Neural crest cell (in vitro differentiated cells): Measurements from ENCODE around the gene TP53TG3D. TPM values are rescaled to one million over a fixed set of nuclear protein-coding genes. Genes with fewer than 3 reads are reported as not detected.
A peak's percentile ranks its signal among the peaks of the same experiment; 100 is the strongest.
"Not testable (repeated sequence)": the region's sequence is repeated elsewhere in the genome, so short reads cannot be mapped to it uniquely, and the experiment has no call there.

ENCODE experiments used
- DNase-seq: peaks from one replicate; pipeline ENCODE4 v3.0.0; 2021; ENCODE audit warnings: low read depth, mixed read lengths, low spot score
- H3K27ac Mint-ChIP-seq: one replicate; pipeline ENCODE4 v1.8.0; 2021; ENCODE audit warnings: mild to moderate bottlenecking, mixed read lengths; ENCODE audit not compliant: unreplicated experiment
- H3K27me3 Mint-ChIP-seq: 2 replicates; pipeline ENCODE4 v1.8.0; 2021; ENCODE audit warnings: low read depth, mild to moderate bottlenecking, mixed read lengths
- H3K36me3 Mint-ChIP-seq: 2 replicates; pipeline ENCODE4 v1.8.0; 2021; ENCODE audit warnings: low read depth, mild to moderate bottlenecking, mixed read lengths
- H3K4me1 Mint-ChIP-seq: 2 replicates; pipeline ENCODE4 v1.8.0; 2021; ENCODE audit warnings: mixed read lengths
- H3K4me3 Mint-ChIP-seq: one replicate; pipeline ENCODE4 v1.8.0; 2021; ENCODE audit warnings: mild to moderate bottlenecking, mixed read lengths
- H3K9me3 Mint-ChIP-seq: 2 replicates; pipeline ENCODE4 v1.8.0; 2021; ENCODE audit warnings: mixed read lengths
- long read RNA-seq: library from polyadenylated mRNA; unstranded; transcript quantifications from one replicate; pipeline ENCODE4 v2.0.0, GENCODE V29; 2020
- total RNA-seq: library from RNA; stranded (reverse); gene quantifications from 2 replicates; pipeline ENCODE4 v1.2.1, GENCODE V29; 2021

The TP53TG3D gene, protein sequence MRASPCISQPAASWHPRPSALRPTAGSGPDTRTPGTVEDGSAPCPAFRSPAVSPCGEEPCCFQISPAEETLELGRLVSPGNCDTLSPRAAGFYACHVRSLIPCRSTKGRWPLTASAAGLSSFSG
- not detected in 2 replicates for total RNA-seq
- long read RNA-seq: 0 reads

- not testable (repeated sequence) for H3K36me3 Mint-ChIP-seq, H3K27ac Mint-ChIP-seq
Measured at GRCh38 chr16:32252986-32253385, at the start of gene TP53TG3D. Gene TP53TG3D, plus strand, starts transcription at chr16:32253286. Its CDS starts 68 bp downstream, at chr16:32253354.

GRCh38 chr16:32253507-32253906, 421 bp downstream of the TP53TG3D start:
- H3K4me3 Mint-ChIP-seq, H3K9me3 Mint-ChIP-seq, H3K4me1 Mint-ChIP-seq, DNase-seq, H3K27me3 Mint-ChIP-seq, H3K27ac Mint-ChIP-seq, H3K36me3 Mint-ChIP-seq: not testable (repeated sequence)

More at GRCh38 chr16:32252986-32253385, at the start of gene TP53TG3D:
- not testable (repeated sequence) for H3K27me3 Mint-ChIP-seq, H3K9me3 Mint-ChIP-seq, DNase-seq, H3K4me3 Mint-ChIP-seq, H3K4me1 Mint-ChIP-seq

DNA sequence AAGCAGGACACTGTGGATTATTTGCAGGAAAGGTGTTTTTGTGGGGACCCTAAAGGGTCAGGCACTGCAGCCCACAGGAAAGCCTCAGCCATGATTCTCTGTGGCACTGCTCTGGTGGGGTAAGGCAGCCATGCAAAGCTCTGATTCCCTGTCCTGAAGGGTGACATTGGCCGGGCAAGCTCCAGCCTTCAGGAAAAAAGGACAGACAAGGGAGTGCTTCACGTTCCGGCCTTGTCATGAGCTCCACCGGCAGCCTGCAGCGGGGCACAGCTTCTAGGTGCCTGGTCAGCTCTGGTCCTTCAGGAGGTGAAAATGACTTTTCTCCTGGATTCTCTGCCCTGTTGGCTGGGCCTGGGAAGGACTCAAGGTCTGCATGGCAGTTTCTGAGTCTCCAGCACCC, 8.4 kb downstream of the TP53TG3D start:
- not testable (repeated sequence) for H3K27ac Mint-ChIP-seq, H3K27me3 Mint-ChIP-seq, H3K4me1 Mint-ChIP-seq, H3K4me3 Mint-ChIP-seq, DNase-seq, H3K36me3 Mint-ChIP-seq, H3K9me3 Mint-ChIP-seq

DNA sequence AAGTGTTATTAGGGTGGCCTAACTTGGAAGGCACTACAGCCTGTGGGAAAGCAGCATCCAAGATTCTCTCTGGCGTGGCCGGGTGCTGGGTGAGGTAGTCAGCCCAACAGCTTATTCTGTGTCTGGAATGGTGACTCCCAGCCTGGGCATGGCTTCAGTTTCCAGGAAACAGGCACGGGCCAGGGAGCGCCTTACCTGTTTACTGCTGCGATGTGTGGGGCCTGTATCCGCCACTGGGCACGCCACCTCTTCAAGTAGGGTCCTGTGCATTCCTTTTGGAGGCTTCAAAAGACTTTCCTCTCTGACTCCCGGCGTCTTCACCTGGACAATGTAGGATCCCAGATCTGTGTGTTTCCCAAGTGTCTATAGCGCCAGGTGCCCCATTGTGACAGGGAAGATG, 10.5 kb downstream of the TP53TG3D start:
- not testable (repeated sequence) for H3K36me3 Mint-ChIP-seq, DNase-seq

DNA sequence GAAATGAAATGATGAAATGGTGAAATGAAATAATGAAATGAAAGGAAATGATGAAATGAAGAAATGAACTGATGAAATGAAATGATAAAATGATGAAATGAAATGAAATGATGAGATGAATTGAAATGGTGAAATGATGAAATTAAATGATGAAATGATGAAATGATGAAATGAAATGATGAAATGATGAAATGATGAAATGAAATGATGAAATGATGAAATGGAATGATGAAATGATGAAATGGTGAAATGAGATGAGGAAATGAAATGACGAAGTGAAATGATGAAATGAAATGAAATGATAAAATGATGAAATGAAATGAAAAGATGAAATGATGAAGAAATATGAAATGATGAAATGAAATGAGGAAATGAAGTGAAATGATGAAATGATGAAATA, 28.8 kb downstream of the TP53TG3D start:
- DNase-seq, H3K9me3 Mint-ChIP-seq, H3K36me3 Mint-ChIP-seq, H3K4me1 Mint-ChIP-seq, H3K27me3 Mint-ChIP-seq, H3K4me3 Mint-ChIP-seq: not testable (repeated sequence)
- peak overlapping the region; percentile 43 for H3K27ac Mint-ChIP-seq

More for the DNA sequence above, 10.5 kb downstream of the TP53TG3D start:
- H3K27me3 Mint-ChIP-seq, H3K4me1 Mint-ChIP-seq, H3K4me3 Mint-ChIP-seq, H3K9me3 Mint-ChIP-seq, H3K27ac Mint-ChIP-seq: not testable (repeated sequence)

DNA sequence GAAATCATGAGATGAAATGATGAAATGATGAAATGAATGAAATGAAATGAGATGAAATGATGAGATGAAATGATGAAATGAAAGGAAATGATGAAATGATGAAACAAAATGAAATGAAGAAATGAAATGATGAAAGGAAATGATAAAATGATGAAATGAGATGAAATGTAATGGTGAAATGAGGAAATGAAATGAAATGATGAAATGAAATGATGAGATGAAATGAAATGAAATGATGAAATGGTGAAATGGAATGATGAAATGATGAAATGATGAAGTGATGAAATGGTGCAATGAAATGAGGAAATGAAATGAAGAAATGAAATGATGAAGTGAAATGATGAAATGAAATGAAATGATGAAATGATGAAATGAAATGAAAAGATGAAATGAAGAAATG, 29.9 kb downstream of the TP53TG3D start:
- H3K36me3 Mint-ChIP-seq, H3K27ac Mint-ChIP-seq, H3K4me1 Mint-ChIP-seq, DNase-seq, H3K4me3 Mint-ChIP-seq, H3K27me3 Mint-ChIP-seq, H3K9me3 Mint-ChIP-seq: not testable (repeated sequence)

- H3K27ac Mint-ChIP-seq, H3K4me1 Mint-ChIP-seq, H3K36me3 Mint-ChIP-seq, H3K9me3 Mint-ChIP-seq, H3K27me3 Mint-ChIP-seq, DNase-seq, H3K4me3 Mint-ChIP-seq: not testable (repeated sequence)
Measured at GRCh38 chr16:32283917-32284495, 30.9 kb downstream of the TP53TG3D start.

- H3K4me1 Mint-ChIP-seq, H3K36me3 Mint-ChIP-seq, DNase-seq, H3K27me3 Mint-ChIP-seq, H3K4me3 Mint-ChIP-seq, H3K9me3 Mint-ChIP-seq, H3K27ac Mint-ChIP-seq: not testable (repeated sequence)
Measured at GRCh38 chr16:32284800-32285796, 32.0 kb downstream of the TP53TG3D start.

GRCh38 chr16:32286193-32286592, 33.1 kb downstream of the TP53TG3D start:
- H3K36me3 Mint-ChIP-seq, H3K4me1 Mint-ChIP-seq, H3K27ac Mint-ChIP-seq, H3K27me3 Mint-ChIP-seq, H3K4me3 Mint-ChIP-seq, H3K9me3 Mint-ChIP-seq, DNase-seq: not testable (repeated sequence)

DNA sequence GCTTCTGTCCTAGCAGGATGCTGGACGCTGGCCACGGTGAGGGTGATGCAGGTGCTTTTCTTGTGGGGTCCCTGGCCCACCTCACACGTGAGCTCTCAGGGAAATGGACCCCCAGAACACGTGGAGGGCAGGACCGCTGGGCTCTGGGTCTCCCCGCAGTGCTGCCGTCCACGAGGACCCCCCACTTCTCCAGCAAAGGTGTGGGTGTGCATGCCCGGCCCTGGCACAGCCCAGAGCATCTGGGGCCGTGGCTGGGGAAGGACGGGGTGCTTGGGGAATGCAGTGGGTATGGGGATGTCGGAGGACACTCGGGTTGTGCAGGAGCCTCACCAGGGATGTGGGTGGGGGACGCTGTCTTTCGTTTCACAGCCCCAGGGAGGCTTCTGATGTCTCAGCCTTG, 34.7 kb downstream of the TP53TG3D start:
- not testable (repeated sequence) for DNase-seq, H3K27ac Mint-ChIP-seq, H3K9me3 Mint-ChIP-seq, H3K4me1 Mint-ChIP-seq, H3K36me3 Mint-ChIP-seq, H3K27me3 Mint-ChIP-seq, H3K4me3 Mint-ChIP-seq

GRCh38 chr16:32289197-32289596, 36.1 kb downstream of the TP53TG3D start:
- DNase-seq, H3K27me3 Mint-ChIP-seq, H3K27ac Mint-ChIP-seq, H3K4me1 Mint-ChIP-seq, H3K4me3 Mint-ChIP-seq, H3K9me3 Mint-ChIP-seq, H3K36me3 Mint-ChIP-seq: not testable (repeated sequence)

GRCh38 chr16:32302776-32303175, 49.7 kb downstream of the TP53TG3D start:
- not testable (repeated sequence) for H3K4me1 Mint-ChIP-seq, H3K27ac Mint-ChIP-seq, H3K27me3 Mint-ChIP-seq, H3K4me3 Mint-ChIP-seq, DNase-seq, H3K9me3 Mint-ChIP-seq, H3K36me3 Mint-ChIP-seq
